ENCODE measurements around the gene MIPOL1.

The MIPOL1 gene

DNA sequence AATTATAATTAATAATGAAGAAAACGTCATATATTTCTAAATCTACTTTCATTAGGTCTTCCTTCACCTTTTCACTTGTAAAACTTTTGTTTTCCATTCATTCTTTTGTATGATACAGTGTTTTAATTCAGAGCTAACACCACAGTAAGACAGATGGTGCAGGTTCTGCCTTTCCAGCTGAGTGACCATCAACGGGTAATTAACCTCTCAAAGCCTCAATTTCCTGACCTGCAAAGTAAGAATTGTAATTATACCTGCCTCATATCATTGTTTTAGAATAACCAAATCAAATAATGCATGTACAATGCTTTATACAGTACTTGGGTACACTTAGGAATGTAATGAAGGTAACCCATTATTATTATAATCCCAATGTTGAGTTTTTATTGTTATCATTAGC is 239.8 kb downstream of the MIPOL1 start:
- H3K27me3 ChIP-seq, result no peaks in the 10 kb centered on the region
- no peaks in the 10 kb centered on the region for H3K4me1 ChIP-seq (ENCODE audit: control insufficient read depth in 1 of 2, insufficient read depth in 1 of 2, low read depth in 1 of 2, low read length in 1 of 2)
- H3K27ac ChIP-seq, result no peak overlapping the region
- no peak overlapping the region for H3K4me3 ChIP-seq (ENCODE audit: low read depth in 1 of 2, low read length in 1 of 2)
- TF ChIP-seq, protein P1, sequence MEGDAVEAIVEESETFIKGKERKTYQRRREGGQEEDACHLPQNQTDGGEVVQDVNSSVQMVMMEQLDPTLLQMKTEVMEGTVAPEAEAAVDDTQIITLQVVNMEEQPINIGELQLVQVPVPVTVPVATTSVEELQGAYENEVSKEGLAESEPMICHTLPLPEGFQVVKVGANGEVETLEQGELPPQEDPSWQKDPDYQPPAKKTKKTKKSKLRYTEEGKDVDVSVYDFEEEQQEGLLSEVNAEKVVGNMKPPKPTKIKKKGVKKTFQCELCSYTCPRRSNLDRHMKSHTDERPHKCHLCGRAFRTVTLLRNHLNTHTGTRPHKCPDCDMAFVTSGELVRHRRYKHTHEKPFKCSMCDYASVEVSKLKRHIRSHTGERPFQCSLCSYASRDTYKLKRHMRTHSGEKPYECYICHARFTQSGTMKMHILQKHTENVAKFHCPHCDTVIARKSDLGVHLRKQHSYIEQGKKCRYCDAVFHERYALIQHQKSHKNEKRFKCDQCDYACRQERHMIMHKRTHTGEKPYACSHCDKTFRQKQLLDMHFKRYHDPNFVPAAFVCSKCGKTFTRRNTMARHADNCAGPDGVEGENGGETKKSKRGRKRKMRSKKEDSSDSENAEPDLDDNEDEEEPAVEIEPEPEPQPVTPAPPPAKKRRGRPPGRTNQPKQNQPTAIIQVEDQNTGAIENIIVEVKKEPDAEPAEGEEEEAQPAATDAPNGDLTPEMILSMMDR (IDR thresholded peaks at IDR 0.05), result no peak
- H3K36me3 ChIP-seq, result no peaks in the 10 kb centered on the region
- H3K9me3 ChIP-seq, result no peaks in the 10 kb centered on the region

DNA sequence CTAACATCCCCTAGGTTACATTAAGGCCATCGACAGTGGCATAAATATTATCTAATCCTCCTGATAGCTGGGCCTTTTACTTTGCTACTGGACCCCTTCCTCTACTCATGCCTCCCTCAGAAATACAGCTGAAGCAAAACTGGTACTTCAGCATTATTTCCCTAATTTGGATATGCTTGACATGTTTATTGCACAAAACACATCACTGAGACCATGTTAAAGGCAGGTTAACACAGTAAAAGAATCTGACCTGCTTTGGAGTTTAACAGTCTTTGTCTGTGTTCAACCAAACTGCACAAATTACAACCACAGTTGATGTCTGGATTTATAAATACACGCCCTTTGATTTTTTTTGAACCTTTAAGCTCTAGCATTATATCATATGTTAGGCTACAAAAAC is 240.7 kb downstream of the MIPOL1 start:
- no peak overlapping the region for H3K4me3 ChIP-seq (ENCODE audit: low read depth in 1 of 2, low read length in 1 of 2)
- TF ChIP-seq, protein P1 (IDR thresholded peaks at IDR 0.05), result no peak
- no peaks in the 10 kb centered on the region for H3K36me3 ChIP-seq
- H3K9me3 ChIP-seq, result no peaks in the 10 kb centered on the region
- H3K27ac ChIP-seq, result no peak overlapping the region
- no peaks in the 10 kb centered on the region for H3K27me3 ChIP-seq
- no peaks in the 10 kb centered on the region for H3K4me1 ChIP-seq (ENCODE audit: control insufficient read depth in 1 of 2, insufficient read depth in 1 of 2, low read depth in 1 of 2, low read length in 1 of 2)

DNA sequence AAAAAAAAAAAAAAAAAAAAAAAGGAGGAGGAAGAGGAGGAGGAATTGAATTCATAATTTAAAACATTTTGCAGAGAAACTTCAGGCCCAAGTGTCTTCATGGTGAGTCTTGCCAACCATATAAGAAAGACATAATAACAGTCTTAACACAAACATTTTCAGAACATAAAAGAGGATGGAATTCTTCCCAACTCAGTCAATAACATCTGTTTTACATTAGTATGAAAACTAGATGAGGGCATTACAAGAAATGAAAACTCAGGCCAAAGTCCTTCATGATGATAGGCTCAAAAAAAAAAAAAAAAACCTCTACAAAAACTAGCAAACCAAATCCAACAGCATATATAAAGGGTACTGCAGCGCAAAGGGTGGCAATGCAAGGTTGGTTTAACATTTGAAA is 245.7 kb downstream of the MIPOL1 start:
- Histone ChIP-seq H3K9me3 (no peaks in the 10 kb centered on the region), H3K27me3 (no peaks in the 10 kb centered on the region), H3K4me3 (ENCODE audit: low read depth in 1 of 2, low read length in 1 of 2) (no peak overlapping the region), H3K27ac (no peak overlapping the region), H3K36me3 (no peaks in the 10 kb centered on the region), H3K4me1 (ENCODE audit: control insufficient read depth in 1 of 2, insufficient read depth in 1 of 2, low read depth in 1 of 2, low read length in 1 of 2) (no peaks in the 10 kb centered on the region)
- TF ChIP-seq, protein P1 (IDR thresholded peaks at IDR 0.05), result no peak

DNA sequence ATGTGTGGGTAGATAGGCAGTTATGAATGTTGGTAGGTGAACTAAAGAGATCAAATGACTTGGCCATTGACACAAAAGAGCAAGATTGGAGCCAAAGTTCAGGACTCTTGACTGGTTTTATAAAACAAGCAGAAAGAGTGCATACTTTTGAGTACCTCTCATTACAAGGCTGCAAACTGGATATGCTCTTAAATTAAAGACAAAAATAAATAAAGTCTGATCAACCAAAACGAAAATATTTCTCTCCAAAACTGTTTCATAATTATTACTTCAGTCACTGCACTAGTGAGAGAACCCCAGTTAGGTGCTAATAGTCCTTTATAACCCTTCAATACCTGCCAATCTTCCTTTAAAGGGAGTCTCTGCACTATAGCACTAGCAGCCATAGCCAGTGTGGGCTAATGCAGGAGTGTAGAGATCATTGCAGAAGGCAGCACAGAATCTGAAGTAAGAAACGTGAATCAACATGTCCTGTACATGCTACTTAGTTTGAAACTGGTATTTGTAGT is 250.2 kb downstream of the MIPOL1 start:
- H3K4me3 ChIP-seq (ENCODE audit: low read depth in 1 of 2, low read length in 1 of 2), result no peak overlapping the region
- H3K27ac ChIP-seq, result no peak overlapping the region
- H3K36me3 ChIP-seq, result no peaks in the 10 kb centered on the region
- H3K4me1 ChIP-seq (ENCODE audit: control insufficient read depth in 1 of 2, insufficient read depth in 1 of 2, low read depth in 1 of 2, low read length in 1 of 2), result no peaks in the 10 kb centered on the region
- H3K27me3 ChIP-seq, result no peaks in the 10 kb centered on the region
- H3K9me3 ChIP-seq, result no peaks in the 10 kb centered on the region
- TF ChIP-seq, protein P1 (IDR thresholded peaks at IDR 0.05), result no peak

DNA sequence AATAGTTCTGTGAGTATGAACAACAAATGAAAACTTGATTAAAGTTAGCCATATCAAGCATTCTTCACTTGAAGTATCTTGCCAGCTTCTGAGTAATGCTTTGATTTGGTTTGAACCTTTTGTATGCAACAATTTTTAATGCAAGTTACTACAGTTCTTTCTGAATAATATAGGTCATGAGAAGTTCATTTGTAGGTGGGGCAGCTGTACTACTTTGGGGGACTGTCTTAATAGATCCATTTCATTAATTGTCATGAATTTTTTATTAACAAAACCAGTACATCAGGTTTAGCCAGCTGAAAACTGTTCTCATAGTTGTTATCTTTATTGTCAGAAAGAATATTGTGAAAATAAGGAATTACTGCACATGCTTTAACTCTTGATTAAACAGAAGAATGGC is 254.6 kb downstream of the MIPOL1 start:
- H3K9me3 ChIP-seq, result no peaks in the 10 kb centered on the region
- H3K27me3 ChIP-seq, result no peaks in the 10 kb centered on the region
- H3K27ac ChIP-seq, result no peak overlapping the region
- H3K4me3 ChIP-seq (ENCODE audit: low read depth in 1 of 2, low read length in 1 of 2), result no peak overlapping the region
- no peaks in the 10 kb centered on the region for H3K4me1 ChIP-seq (ENCODE audit: control insufficient read depth in 1 of 2, insufficient read depth in 1 of 2, low read depth in 1 of 2, low read length in 1 of 2)
- no peaks in the 10 kb centered on the region for H3K36me3 ChIP-seq
- TF ChIP-seq, protein P1 (IDR thresholded peaks at IDR 0.05), result no peak

DNA sequence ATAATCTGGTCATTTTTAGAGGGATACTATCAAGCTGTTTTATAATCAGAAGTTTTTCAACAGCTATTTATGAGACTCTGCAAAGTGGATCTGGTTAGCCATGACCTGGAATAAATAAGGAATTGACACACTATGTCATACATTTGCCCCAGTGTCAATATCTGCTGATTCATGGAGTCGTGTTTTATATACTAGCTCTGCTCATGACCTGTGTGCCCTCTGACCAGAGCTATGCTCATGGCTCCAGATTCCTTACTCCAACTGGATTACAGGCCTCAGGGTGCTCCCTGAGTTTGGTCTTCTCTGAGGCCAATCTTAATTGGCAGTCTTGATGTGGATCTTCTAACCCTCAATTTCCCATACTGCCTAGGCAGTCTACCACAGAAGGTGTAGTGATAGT is 256.2 kb downstream of the MIPOL1 start:
- no peak overlapping the region for H3K4me3 ChIP-seq (ENCODE audit: low read depth in 1 of 2, low read length in 1 of 2)
- no peaks in the 10 kb centered on the region for H3K4me1 ChIP-seq (ENCODE audit: control insufficient read depth in 1 of 2, insufficient read depth in 1 of 2, low read depth in 1 of 2, low read length in 1 of 2)
- TF ChIP-seq, protein P1 (IDR thresholded peaks at IDR 0.05), result no peak
- no peaks in the 10 kb centered on the region for H3K27me3 ChIP-seq
- H3K27ac ChIP-seq, result no peak overlapping the region
- H3K36me3 ChIP-seq, result no peaks in the 10 kb centered on the region
- no peaks in the 10 kb centered on the region for H3K9me3 ChIP-seq
